C4-2B (cell line): ENCODE results near the gene NEK1.

ENCODE experiments used
- H3K27ac ChIP-seq: fragments of 450-650 bp; 2 replicates; pipeline ENCODE4 v1.5.1; 2017
- CTCF ChIP-seq: fragments of 450-650 bp; conservative IDR thresholded peaks from 2 replicates; pipeline ENCODE4 v1.5.1; 2017; ENCODE audit warnings: mild to moderate bottlenecking
- ZFX ChIP-seq: fragments of 450-650 bp; IDR thresholded peaks from 2 replicates; pipeline ENCODE4 v1.6.1; 2017

Gene NEK1

GRCh38 chr4:169372791-169373190 lies 239.6 kb downstream of the NEK1 start:
- TF ChIP-seq CTCF = no peak
- no peak for TF ChIP-seq ZFX
- H3K27ac ChIP-seq = no peak overlapping the region

GRCh38 chr4:169369634-169370033 lies 242.7 kb downstream of the NEK1 start:
- TF ChIP-seq CTCF (no peak), ZFX (no peak)
- H3K27ac ChIP-seq = no peak overlapping the region

- H3K27ac ChIP-seq = no peak overlapping the region
- no peak for TF ChIP-seq ZFX
- TF ChIP-seq CTCF = no peak
Measured at GRCh38 chr4:169367826-169368225, 244.6 kb downstream of the NEK1 start.

GRCh38 chr4:169366821-169367220 lies 245.6 kb downstream of the NEK1 start:
- no peak for TF ChIP-seq CTCF
- no peak for TF ChIP-seq ZFX

GRCh38 chr4:169362607-169363006 lies 249.8 kb downstream of the NEK1 start:
- no peak overlapping the region for H3K27ac ChIP-seq
- no peak for TF ChIP-seq CTCF
- TF ChIP-seq ZFX = no peak

More at GRCh38 chr4:169366821-169367220, 245.6 kb downstream of the NEK1 start:
- H3K27ac ChIP-seq = no peak overlapping the region

- no peak overlapping the region for H3K27ac ChIP-seq
- TF ChIP-seq CTCF = no peak
- no peak for TF ChIP-seq ZFX
Measured at GRCh38 chr4:169361756-169362155, 250.6 kb downstream of the NEK1 start.

- H3K27ac ChIP-seq = no peak overlapping the region
- no peak for TF ChIP-seq CTCF
- no peak for TF ChIP-seq ZFX
Measured at GRCh38 chr4:169359961-169360360, 252.4 kb downstream of the NEK1 start.
